NOMO-1 treated with dmso at 0.1 percent for 144 hours (cell line): ENCODE data around the gene PTPRG.
"Not testable (repeated sequence)": the region's sequence is repeated elsewhere in the genome, so short reads cannot be mapped to it uniquely, and the experiment has no call there.

ENCODE experiments used
- DNase-seq: peaks from one replicate; lab custom pipeline; 2025; ENCODE audit not compliant: unreplicated experiment; lab: John Stamatoyannopoulos, UW

Gene PTPRG

DNA sequence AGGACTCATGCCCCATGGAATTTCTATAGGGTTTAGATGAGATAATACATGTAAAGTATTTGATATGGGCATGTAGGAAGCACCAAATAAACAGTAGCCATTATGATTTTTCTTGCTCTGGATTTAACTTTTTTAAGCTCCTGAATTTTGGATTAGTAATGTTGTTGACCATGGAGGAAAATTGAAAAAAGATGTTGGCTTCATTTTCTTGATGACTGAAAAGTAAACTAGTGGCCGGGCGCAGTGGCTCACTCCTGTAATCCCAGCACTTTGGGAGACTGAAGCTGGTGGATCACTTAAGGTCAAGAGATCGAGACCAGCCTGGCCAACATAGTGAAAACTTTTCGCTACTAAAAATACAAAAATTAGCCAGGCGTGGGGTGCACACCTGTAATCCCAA lies 120.3 kb downstream of the PTPRG start:
- DNase-seq, result no peak

DNA sequence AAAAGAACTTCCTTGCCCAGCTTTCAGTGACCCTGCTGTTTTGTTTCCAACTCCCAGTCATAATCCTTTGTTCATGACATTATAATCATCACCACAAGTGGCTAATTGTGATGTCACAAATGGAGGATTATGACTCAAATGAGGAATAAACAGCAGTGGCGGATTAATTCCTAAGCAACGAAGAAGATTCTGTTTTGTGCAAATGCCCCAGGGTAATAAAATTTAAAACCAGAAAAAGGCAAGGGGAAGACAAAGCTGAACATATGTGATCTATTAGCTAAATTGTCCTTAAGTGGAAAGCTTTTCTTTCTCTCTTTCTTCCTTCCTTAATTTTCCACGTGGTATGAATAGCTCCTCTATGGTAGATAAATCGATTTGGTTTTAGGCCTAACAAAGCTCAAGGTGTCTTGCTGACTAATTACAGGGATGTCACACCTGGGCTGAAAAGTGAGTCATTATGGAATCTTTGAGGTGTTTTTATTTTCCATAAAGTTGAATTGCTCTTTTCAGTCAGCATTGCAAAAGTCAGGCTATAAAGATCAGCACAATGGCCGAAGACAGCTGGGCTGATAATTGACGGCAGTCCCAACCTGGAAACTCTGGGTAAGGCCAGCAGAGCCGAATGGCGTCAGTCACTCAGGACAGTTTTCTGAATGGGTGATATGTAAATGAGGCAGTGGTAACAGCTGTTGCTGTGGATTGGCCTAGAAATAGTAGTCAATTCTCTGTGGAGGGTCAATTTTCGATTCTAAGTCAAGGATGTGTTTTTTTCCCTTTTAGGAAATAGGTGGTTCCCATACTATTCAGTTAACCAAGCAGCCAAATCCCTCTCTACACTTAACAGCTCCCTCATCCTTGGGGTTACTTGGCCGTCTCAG lies 121.5 kb downstream of the PTPRG start:
- no peak for DNase-seq

DNA sequence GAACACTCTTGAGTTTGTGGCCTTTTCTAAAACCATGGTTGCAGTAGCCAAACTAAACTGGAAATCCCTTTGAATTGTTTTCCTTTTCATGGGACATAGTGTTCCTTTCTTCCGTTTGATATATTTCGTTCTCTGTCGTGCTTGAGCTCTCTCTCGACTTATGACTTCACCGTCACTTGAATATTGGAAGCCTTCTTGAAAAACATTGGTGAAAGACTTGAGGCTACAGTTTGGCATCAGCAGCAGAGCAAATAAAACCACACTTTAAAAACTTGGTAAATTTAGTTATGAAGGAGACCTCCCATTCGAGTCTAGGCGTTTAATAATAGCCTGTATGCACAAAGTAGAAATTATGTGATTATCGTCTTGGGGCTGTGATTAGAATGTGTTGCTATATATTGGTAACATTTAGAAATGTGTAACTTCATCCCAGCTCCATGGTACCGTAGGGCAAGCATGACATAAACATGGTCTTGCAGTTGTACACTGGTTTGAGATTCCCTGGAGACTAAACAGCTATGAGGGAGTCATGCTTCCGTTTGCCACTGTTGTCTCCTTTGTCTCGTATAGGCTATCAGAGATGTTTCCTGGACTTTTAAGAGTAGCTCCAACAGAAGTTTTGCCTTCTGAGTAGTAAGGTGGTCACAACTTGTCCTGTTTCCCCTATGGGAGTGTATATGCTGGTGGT lies 122.3 kb downstream of the PTPRG start:
- DNase-seq, result no peak

DNA sequence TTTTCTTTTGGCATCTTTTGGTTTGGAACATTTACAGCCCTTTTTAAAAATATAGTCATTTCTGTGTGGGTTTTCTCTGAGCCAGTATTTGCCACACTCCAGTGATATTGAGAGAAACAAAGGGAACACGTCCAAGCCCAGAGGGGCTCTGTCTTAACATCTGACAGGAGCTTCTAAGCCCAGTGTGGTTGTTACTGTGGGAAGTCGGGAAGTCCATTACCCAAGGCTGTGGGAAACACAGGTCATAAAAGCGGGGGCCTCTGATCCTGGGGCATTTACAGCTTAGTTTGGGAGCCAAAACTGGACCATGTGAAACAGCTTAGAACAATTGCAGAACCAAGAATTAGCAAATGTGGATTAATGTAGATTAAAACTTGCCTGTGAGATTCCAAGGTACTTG lies 123.0 kb downstream of the PTPRG start:
- DNase-seq, result no peak

DNA sequence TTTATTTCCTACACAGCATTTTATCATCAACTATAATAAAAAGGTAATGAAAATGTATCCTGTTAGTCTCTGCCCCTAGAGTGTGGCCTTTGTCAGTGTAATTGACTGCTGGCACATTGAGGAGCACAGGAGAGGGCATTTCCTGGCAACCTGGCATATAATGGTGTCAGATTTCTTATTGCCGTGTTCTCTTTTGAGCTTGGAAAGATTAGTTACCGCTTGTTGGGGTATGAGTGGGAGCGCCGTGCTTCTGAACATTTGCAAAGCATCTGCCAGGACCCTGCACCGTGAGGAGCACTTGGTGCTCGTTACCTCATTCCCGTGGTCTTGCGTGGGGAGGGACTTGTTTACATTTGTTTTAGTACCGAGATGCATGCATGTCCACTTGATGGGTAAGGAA lies 124.4 kb downstream of the PTPRG start:
- no peak for DNase-seq

DNA sequence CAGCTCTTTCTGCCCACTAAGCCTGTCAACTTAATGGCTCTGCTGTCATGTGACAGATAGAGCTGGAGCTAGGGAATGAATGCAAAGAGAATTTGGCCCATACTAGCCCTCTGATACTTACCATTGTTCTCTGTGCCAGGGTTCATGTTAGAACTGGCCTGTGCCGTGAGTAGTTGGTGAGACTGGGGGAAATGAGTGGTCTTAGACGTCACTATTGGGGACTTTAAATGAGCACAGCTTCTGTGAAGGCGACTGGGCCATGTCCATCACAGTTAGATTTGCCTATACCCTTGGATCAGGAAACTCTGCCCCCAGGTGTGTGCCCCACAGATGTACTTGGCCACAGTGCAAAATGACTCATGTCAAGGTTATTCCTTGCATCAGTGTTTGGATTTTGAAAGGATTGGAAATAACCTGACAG lies 124.9 kb downstream of the PTPRG start:
- DNase-seq, result no peak

DNA sequence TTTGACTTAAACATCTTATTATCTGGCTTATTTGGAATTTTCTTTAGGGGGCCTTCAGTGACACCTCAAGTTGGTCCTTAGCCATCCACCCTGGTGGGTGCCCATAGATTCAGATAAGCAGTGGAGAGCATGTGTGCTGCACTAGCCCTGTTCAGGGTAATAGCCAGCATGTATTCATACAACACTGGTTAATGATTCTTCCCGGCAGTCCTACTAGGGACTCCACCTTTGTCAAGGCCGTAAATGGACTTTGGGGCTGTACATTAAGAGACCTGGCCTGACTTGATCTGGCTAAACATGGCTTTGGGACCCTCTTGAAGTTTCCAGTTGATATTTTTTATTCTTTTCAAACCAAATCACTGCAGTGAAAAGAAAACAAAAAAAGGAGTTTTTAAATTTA lies 125.8 kb downstream of the PTPRG start:
- DNase-seq, result no peak

DNA sequence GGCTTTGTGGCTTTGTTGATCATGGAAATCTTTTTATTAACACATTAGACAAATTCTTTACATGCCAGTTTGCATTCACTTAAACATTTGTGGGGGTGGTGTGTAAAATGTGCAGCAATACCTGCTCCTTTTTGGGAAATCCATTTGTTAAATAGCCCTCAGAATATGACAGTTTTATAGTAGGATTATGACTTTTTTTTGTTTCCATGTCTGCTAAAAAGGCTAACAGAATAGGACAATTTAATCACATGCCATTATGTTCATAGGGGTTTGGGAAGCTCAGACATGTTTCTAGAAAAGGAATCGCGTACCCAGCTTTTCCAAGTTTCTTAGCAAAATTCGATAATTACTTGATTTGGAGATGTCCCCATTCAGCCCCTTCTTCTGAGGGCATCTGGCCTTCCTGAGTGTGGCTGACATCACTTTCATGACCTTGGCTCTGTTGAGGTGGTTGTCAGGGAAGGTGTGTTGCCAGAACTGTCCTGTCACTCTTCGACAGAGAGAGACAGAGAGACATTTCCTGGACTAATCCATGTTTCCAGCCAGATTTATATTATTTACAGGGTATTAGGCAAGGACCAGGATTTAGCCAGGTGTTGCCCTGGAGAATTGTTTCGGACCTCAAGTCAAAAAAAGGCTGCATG lies 126.4 kb downstream of the PTPRG start:
- DNase-seq, result no peak

DNA sequence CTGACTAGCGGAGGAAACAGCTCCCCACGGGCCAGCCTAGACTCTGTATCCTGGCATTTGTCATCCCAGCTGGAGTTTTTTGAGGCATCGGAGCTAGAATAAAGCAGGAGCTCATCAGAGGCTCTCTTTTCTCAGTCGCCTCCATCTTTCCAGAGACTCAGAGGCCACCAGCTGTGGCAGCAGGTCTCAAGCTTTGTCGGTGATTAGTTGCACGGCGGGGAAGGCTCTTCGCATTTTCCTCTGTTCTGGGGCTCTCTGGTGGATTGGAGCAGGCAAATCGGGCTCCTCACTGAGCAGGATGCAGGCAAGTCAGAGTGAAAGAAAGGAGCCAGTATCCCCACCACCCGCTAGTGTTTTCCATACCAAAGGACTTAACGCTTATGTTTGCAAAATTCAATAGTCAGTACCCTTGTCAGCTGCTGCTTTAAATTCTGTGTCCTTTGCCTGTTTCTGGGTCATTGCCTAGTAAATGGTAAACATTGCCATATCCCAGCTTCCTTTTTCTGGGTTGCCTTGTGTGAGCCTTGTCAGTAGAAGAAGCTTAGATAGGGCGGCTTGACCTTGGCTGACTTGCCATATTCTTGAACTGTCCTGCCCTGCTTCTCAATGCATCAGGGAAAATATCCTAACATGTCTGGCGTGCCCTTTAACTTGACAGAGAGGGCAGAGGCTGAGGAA lies 127.1 kb downstream of the PTPRG start:
- DNase-seq, result no peak

DNA sequence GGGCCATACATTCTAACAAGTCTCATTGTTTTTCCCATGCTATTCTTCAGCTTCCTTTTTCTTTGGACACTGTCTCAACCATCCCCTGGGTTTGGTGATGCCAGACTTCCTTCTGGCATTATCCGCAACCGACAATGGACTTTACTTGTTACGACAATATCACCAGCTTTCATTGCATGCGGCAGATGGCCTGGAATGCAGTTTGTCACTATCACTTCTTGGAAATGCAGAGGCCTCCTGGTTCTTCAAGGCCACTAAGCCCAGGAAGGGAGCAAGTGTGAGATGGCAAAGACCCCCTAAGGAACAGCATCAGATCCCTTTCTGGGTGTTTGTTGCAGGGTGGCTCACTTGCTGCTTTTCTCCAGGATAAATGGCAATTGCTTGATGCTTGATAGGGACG lies 128.6 kb downstream of the PTPRG start:
- DNase-seq, result no peak

DNA sequence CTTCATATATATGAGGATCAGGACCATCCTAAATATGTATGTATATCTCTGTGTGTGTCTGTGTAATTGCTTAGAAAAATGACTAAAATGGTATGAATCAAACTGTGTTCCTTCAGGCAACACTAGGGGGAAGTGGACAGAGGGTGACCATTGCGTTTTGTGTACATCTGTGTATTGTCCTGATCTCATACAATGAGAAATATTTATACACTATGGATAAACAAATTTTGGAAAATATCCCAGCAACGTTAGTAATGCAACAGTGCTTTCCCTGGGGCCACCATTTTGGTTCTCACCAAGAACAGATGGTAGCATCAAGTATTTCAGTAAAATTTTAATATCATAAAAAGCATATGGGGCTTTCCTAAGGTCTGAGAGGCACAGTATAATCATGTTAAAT lies 130.1 kb downstream of the PTPRG start:
- DNase-seq, result no peak

DNA sequence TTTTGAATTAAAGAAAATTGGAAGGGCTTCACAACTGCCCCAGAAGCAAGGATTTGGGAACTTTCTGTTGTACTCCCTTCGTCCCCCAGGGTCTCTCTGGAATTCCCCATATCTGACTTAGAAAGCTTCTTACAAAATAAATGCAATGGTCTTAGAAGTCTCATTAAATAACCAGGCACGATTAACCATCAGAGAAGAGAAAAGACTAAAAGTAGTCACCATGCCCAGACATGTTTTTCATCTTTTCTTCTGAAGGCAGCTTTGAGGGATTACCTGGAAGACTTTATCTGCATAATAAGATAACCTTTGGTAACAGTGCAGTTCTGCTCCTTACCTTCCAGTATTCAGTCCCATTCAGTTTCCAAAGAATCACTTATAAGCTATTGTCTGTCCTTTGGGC lies 135.9 kb downstream of the PTPRG start:
- DNase-seq, result no peak

DNA sequence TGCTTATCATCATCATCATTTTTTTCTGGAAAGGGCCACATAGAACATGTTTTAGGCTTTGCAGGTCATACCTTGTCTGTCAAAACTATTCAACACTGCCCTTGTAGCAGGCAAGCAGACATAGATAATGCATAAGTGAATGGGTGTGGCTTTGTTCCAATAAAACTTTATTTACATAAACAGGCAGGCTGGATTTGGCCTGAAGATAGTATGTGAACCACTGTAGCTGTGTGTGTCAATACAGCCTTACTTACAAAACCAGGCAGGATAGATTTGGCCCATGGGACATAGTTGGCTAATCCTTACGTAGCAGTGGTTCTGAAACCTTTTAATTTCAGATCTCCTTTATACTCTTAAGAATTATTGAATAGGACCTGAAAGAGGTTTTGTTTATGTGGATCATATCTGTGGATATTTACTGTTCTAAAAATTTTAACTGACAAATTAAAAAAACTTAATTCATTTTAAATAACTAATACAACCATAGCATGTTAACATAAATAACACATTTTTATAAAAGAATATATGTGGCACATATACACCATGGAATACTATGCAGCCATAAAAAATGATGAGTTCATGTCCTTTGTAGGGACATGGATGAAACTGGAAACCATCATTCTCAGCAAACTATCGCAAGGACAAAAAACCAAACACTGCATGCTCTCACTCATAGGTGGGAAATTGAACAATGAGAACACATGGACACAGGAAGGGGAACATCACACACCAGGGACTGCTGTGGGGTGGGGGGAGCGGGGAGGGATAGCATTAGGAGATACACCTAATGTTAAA lies 137.1 kb downstream of the PTPRG start:
- DNase-seq, result not testable (repeated sequence)

DNA sequence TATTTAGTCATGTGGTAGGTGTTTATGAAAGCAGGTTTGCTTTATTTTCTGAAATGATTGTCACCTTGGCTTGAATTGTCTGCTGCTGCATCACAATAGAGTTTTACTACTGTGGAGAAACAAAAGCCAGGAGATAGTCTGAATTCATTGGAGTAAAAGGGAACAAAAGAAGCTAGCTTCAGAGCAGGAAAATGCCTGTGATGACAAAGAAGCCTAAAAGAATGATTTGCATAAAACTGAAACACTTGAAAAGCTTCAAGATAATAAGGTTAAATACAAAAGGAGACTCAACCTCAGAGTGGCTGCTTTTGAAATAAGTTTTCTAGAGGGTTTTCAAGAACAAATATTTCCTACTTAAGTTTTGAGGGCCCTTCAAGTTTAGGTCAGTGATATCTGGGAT lies 138.3 kb downstream of the PTPRG start:
- DNase-seq, result no peak

DNA sequence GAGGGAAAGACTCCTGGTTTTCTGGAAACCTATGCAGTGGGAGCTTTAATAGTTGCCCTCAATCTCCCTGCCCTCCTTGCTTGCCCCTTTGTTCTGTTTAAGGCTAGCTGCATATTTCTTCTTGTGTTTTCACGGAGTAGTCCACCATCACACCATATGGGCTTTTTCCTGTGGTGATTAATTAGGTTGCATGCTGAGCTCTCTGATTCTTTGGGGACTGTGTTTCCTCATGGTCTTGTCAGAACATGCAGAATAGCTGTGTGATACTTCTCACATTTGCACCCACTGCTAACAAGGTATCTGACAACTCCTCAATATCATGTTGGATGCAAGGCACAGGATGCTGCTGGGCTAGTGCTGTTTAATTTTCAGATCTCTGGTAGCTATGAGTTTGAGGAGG lies 139.6 kb downstream of the PTPRG start:
- no peak for DNase-seq

DNA sequence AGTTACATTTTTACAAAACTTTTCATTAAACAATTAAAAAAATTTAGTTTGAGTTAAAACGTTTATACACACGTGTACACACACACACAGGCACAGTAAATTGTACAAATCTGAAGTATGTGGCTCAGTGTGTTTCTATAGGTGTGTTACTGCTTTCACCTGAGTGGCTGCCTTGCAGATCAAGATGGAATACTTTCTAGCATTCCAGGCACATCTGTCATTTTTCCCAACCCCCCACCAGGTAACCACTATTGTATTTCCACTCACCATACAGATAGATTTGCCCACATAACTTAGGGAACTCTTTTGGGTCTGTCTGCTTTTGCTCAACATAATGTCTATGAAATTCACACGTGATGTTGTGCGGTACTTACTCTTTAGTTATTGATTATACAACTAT lies 141.1 kb downstream of the PTPRG start:
- DNase-seq, result no peak

DNA sequence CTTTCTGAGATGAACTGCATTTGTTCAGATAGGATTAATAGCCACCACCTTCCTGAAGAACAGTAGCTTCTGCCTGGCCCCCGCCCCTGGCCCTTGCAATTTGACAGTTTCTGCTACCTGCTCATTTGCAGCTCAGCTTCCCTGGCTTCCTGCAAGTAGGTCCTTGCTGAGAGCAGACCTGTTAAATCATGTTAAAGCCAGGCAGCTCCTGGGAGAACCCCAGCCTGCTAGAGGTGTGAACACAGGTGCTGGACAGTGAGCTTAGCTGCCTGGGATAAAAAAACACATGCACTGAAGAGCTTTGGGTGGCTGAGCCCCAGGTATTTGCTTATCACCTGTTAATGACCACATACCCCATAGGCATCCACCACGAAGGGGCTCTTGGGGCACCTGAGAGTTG lies 143.4 kb downstream of the PTPRG start:
- no peak for DNase-seq

DNA sequence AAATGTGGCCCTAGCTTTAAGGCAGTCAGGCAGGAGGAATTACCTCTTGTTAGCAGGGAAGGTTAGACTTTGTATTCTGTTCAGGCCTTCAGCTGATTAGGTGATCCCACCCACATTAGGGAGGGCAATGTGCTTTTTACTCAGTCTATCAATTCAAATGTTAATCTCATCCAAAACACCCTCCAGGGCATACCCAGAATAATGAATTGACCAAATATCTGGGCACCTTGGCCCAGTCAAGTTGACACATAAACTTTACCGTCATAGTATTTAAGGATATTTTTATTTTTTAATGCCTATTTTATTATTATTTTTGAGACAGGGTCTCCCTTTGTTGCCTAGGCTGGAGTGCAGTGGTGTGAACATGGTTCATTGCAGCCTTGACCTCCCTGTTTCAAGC lies 146.1 kb downstream of the PTPRG start:
- no peak for DNase-seq

DNA sequence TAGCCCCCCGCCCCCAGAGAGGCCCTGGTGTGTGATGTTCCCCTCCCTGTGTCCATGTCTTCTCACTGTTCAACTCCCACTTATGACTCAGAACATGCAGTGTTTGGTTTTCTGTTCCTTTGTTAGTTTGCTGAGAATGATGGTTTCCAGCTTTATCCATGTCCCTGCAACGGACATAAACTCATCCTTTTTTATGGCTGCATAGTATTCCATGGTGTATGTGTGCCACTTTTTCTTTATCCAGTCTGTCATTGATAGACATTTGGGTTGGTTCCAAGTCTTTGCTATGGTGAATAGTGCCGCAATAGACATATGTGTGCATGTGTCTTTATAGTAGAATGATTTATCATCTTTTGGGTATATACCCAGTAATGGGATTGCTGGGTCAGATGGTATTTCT lies 149.5 kb downstream of the PTPRG start:
- DNase-seq, result not testable (repeated sequence)

DNA sequence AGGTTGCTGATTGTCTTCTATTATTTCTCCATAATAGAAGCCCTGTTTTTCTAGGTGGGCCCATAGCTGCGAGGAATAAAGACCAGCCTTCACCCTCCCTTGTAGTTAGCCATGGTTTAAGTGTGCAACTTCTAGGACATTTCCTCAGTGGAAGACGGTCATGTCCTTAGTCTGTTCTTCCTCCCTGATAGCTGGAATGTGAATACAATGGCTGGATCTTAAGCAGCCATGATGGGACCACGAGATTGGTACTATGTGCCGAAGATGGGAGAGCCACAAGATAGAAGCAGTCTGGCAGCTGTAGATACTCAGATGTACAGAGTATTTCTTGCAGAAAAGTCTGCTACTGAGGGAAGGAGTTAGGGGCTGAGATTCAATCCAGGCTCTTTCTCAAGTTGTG lies 152.9 kb downstream of the PTPRG start:
- no peak for DNase-seq
